Astrocyte (in vitro differentiated cells and primary cell): ENCODE data around the gene MIA2. TPM values are rescaled to one million over a fixed set of nuclear protein-coding genes. Genes with fewer than 3 reads are reported as not detected.

Experiments
- DNase-seq: peaks from one replicate; pipeline ENCODE4 v3.0.0-alpha.2; 2010; ENCODE audit warnings: low read depth
- FAIRE-seq: peaks from 2 replicates; lab custom pipeline; 2011; peaks lifted over from hg19 to GRCh38; lab: Jason Lieb, UNC
- H2AFZ ChIP-seq: 2 replicates; pipeline ENCODE4 v1.6.0; 2012; ENCODE audit warnings: low read depth, low read length, inconsistent platforms
- H3K27ac ChIP-seq: 2 replicates; pipeline ENCODE4 v1.5.1; 2011; ENCODE audit warnings: low read depth, low read length, inconsistent platforms
- H3K27me3 ChIP-seq: 2 replicates; pipeline ENCODE4 v1.6.0; 2011; ENCODE audit warnings: low read length, inconsistent platforms; ENCODE audit not compliant: insufficient read depth
- H3K36me3 ChIP-seq: 2 replicates; pipeline ENCODE4 v1.5.1; 2011; ENCODE audit warnings: low read length, inconsistent platforms; ENCODE audit not compliant: insufficient read depth
- H3K4me1 ChIP-seq: 2 replicates; pipeline ENCODE4 v1.5.1; 2011; ENCODE audit warnings: low read length, inconsistent platforms; ENCODE audit not compliant: insufficient read depth
- H3K4me2 ChIP-seq: 2 replicates; pipeline ENCODE4 v1.6.0; 2012; ENCODE audit warnings: low read length, inconsistent platforms
- H3K4me3 ChIP-seq: 2 replicates; pipeline ENCODE4 v1.5.1; 2011; ENCODE audit warnings: low read depth, mild to moderate bottlenecking, low read length, inconsistent platforms; ENCODE audit not compliant: insufficient read depth
- H3K79me2 ChIP-seq: 2 replicates; pipeline ENCODE4 v1.6.0; 2012; ENCODE audit warnings: mild to moderate bottlenecking, low read length, inconsistent platforms; ENCODE audit not compliant: insufficient read depth
- H3K9ac ChIP-seq: 2 replicates; pipeline ENCODE4 v1.6.0; 2012; ENCODE audit warnings: mild to moderate bottlenecking, low read length, inconsistent platforms
- H3K9me3 ChIP-seq: 2 replicates; pipeline ENCODE4 v1.5.1; 2012; ENCODE audit warnings: low read depth, mild to moderate bottlenecking, low read length, inconsistent platforms; ENCODE audit not compliant: insufficient read depth
- H4K20me1 ChIP-seq: 2 replicates; pipeline ENCODE4 v1.6.0; 2012; ENCODE audit warnings: low read length, inconsistent platforms; ENCODE audit not compliant: insufficient read depth
- H3K27ac Mint-ChIP-seq: one replicate; pipeline ENCODE4 v1.8.0; 2021; ENCODE audit warnings: mild to moderate bottlenecking, mixed read lengths; ENCODE audit not compliant: unreplicated experiment
- H3K27me3 Mint-ChIP-seq: one replicate; pipeline ENCODE4 v1.8.0; 2021; ENCODE audit warnings: low read depth, mixed read lengths; ENCODE audit not compliant: unreplicated experiment
- H3K36me3 Mint-ChIP-seq: one replicate; pipeline ENCODE4 v1.8.0; 2021; ENCODE audit warnings: low read depth, mixed read lengths; ENCODE audit not compliant: unreplicated experiment
- H3K4me1 Mint-ChIP-seq: one replicate; pipeline ENCODE4 v1.8.0; 2021; ENCODE audit warnings: low read depth, mixed read lengths; ENCODE audit not compliant: unreplicated experiment
- H3K4me3 Mint-ChIP-seq: one replicate; pipeline ENCODE4 v1.8.0; 2021; ENCODE audit warnings: mild to moderate bottlenecking, moderate library complexity, mixed read lengths; ENCODE audit not compliant: unreplicated experiment
- H3K9me3 Mint-ChIP-seq: one replicate; pipeline ENCODE4 v1.8.0; 2021; ENCODE audit warnings: mild to moderate bottlenecking, mixed read lengths; ENCODE audit not compliant: unreplicated experiment
- CTCF ChIP-seq: IDR thresholded peaks from 2 replicates; pipeline ENCODE4 v1.5.1; 2011; ENCODE audit warnings: low read depth, mild to moderate bottlenecking, inconsistent platforms, low read length, moderate library complexity; ENCODE audit not compliant: insufficient read depth
- EZH2 ChIP-seq: IDR thresholded peaks from 2 replicates; pipeline ENCODE4 v1.6.1; 2012; ENCODE audit warnings: mild to moderate bottlenecking, low read length, inconsistent platforms; ENCODE audit not compliant: insufficient read depth
- total RNA-seq: library from RNA; stranded (reverse); gene quantifications from 2 replicates; pipeline ENCODE4 v1.2.1, GENCODE V29; 2021

The MIA2 gene
- total RNA-seq, 1 donor from 2014 or later: 18.2 TPM

DNA sequence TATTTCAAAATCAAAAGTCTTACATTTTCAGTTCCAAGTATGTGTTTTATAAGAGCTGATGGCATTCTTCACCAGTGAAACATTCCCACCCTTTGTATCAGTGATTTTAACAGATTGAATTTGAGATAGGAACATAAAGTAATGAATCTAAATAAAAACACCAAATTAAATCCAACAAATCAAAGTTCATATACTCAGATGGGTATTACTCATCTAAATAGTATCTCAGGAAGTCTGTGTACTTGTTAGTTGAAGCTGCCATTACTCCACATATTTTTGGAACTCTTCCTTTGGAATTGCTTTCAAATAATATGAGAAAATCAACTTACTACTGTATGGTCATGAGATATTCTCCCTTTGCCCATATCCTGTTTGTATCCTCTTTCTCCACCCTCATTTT lies 89.1 kb downstream of the MIA2 start:
- no peak overlapping the region for H3K4me3 Mint-ChIP-seq
- TF ChIP-seq EZH2 (no peak), CTCF (no peak)
- H3K27ac ChIP-seq: no peak overlapping the region
- H3K9ac ChIP-seq: no peak overlapping the region
- peak; percentile 37 for FAIRE-seq
- H3K27me3 Mint-ChIP-seq: no peaks in the 10 kb centered on the region
- H3K9me3 Mint-ChIP-seq: no peaks in the 10 kb centered on the region
- H4K20me1 ChIP-seq: no peaks in the 10 kb centered on the region
- H3K4me1 Mint-ChIP-seq: peaks cover 11% of the 10 kb centered on the region
- H3K36me3 Mint-ChIP-seq: peaks cover 15% of the 10 kb centered on the region
- H3K9me3 ChIP-seq: no peaks in the 10 kb centered on the region
- H3K79me2 ChIP-seq: no peaks in the 10 kb centered on the region
- H3K27me3 ChIP-seq: no peaks in the 10 kb centered on the region
- H2AFZ ChIP-seq: no peak overlapping the region
- no peak overlapping the region for H3K4me3 ChIP-seq
- H3K4me1 ChIP-seq: no peaks in the 10 kb centered on the region
- peak; percentile 34 for DNase-seq
- H3K27ac Mint-ChIP-seq: no peak overlapping the region
- peak overlapping the region; percentile 17 for H3K4me2 ChIP-seq
- H3K36me3 ChIP-seq: peaks cover 11% of the 10 kb centered on the region

DNA sequence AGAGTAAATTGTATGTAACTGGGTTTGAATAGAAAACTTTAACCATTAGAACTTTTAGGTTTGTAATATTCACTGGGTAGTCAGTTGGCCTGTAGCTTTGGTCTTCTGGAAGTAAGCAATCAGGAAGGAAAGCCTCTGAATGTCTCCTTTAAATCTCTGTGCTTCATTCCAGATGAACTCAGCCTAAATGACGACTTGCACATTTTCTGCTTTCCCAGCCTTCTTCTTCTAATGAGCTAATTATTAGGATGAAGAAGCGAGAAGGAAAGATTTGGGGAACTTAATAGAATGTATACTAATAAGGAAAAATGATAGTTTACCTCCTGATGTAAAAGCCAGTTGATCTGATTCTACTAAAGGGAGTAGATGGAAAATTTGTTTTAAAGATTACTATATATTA lies 90.4 kb downstream of the MIA2 start:
- H3K4me1 Mint-ChIP-seq: peaks cover 10% of the 10 kb centered on the region
- no peaks in the 10 kb centered on the region for H3K27me3 Mint-ChIP-seq

More for the DNA sequence above, 90.4 kb downstream of the MIA2 start:
- no peak for FAIRE-seq
- no peak overlapping the region for H3K27ac ChIP-seq
- H4K20me1 ChIP-seq: no peaks in the 10 kb centered on the region
- H3K9ac ChIP-seq: no peak overlapping the region
- H3K36me3 Mint-ChIP-seq: peaks cover 23% of the 10 kb centered on the region
- TF ChIP-seq CTCF: no peak
- TF ChIP-seq EZH2: no peak
- no peak overlapping the region for H3K4me3 Mint-ChIP-seq
- DNase-seq: no peak
- no peaks in the 10 kb centered on the region for H3K4me1 ChIP-seq
- H3K9me3 ChIP-seq: no peaks in the 10 kb centered on the region
- H3K27me3 ChIP-seq: no peaks in the 10 kb centered on the region
- no peak overlapping the region for H2AFZ ChIP-seq
- no peak overlapping the region for H3K27ac Mint-ChIP-seq
- H3K4me3 ChIP-seq: no peak overlapping the region
- H3K36me3 ChIP-seq: peaks cover 4% of the 10 kb centered on the region
- peaks cover 1% of the 10 kb centered on the region for H3K9me3 Mint-ChIP-seq
- H3K4me2 ChIP-seq: no peak overlapping the region
- H3K79me2 ChIP-seq: no peaks in the 10 kb centered on the region
